LNCaP clone FGC (cell line): ENCODE data around the gene KLB.
"Not testable (repeated sequence)": the region's sequence is repeated elsewhere in the genome, so short reads cannot be mapped to it uniquely, and the experiment has no call there.

Source experiments
- DNase-seq: peaks from one replicate; pipeline ENCODE4 v3.0.0-alpha.2; 2011; ENCODE audit warnings: low read depth
- H3K4me3 ChIP-seq: 2 replicates; pipeline ENCODE4 v1.5.1; 2011; ENCODE audit warnings: mild to moderate bottlenecking, low read depth, low read length, control low read depth
- TF ChIP-seq, protein P1 (sequence below): IDR thresholded peaks from 2 replicates; pipeline ENCODE4 v1.5.1; 2012; ENCODE audit warnings: mild to moderate bottlenecking; ENCODE audit not compliant: control insufficient read depth, insufficient read depth; ENCODE audit errors: extremely low read depth

KLB gene

GRCh38 chr4:39406763-39407583 is at the start of gene KLB:
Gene KLB, plus strand, starts transcription at chr4:39406930. Its CDS starts 20 bp downstream, at chr4:39406950.
- no peak within 1 kb of the TSS for H3K4me3 ChIP-seq
- no peak for DNase-seq
- TF ChIP-seq, protein P1, sequence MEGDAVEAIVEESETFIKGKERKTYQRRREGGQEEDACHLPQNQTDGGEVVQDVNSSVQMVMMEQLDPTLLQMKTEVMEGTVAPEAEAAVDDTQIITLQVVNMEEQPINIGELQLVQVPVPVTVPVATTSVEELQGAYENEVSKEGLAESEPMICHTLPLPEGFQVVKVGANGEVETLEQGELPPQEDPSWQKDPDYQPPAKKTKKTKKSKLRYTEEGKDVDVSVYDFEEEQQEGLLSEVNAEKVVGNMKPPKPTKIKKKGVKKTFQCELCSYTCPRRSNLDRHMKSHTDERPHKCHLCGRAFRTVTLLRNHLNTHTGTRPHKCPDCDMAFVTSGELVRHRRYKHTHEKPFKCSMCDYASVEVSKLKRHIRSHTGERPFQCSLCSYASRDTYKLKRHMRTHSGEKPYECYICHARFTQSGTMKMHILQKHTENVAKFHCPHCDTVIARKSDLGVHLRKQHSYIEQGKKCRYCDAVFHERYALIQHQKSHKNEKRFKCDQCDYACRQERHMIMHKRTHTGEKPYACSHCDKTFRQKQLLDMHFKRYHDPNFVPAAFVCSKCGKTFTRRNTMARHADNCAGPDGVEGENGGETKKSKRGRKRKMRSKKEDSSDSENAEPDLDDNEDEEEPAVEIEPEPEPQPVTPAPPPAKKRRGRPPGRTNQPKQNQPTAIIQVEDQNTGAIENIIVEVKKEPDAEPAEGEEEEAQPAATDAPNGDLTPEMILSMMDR: no peak

- TF ChIP-seq, protein P1: no peak
- H3K4me3 ChIP-seq: no peak overlapping the region
- DNase-seq: no peak
These were observed 49.7 kb upstream of the KLB start for GRCh38 chr4:39357002-39357401.

DNA sequence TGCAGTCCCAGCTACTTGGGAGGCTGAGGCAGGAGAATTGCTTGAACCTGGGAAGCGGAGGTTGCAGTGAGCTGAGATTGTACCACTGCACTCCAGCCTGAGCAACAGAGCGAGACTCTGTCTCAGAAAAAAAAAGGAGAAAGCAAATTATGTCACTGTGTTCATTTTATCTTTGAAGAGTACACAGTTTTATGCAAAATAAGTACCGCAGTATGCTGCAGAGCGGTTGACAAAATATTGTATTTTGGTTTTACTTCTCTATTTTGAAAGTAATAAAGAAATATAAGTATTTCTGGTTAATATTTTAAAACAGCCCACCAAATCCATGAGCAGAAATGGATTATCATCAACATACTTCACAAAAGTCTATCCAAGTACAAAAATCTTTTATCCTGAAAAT is 46.1 kb upstream of the KLB start:
- not testable (repeated sequence) for DNase-seq, H3K4me3 ChIP-seq

- no peak overlapping the region for H3K4me3 ChIP-seq
- DNase-seq: no peak
- TF ChIP-seq, protein P1: no peak
These were observed 43.9 kb upstream of the KLB start for GRCh38 chr4:39362827-39363226.

GRCh38 chr4:39363773-39364393 is 42.8 kb upstream of the KLB start:
- H3K4me3 ChIP-seq: no peak overlapping the region

DNA sequence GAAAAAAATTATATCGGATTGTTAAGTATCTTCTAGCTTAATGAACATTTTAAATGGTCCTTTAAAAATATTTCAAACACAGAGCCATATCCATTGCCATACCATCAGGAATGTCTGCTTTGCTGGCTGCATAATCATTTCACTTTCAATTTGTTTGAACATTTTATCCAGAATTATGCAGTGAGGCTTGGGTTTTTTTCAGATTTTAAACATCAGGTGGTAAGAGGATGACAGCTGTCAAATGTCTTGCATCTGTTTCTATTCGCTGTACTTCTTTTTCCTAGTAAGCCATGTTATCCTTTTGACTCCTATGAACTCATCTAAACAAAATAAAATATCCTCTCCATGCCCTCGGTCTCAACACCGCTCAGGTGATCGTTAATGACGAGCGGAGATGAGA is 41.4 kb upstream of the KLB start:
- TF ChIP-seq, protein P1: no peak
- no peak for DNase-seq
- peak overlapping the region; percentile 100 for H3K4me3 ChIP-seq

More at GRCh38 chr4:39363773-39364393, 42.8 kb upstream of the KLB start:
- no peak for DNase-seq
- TF ChIP-seq, protein P1: no peak

- DNase-seq: peak; percentile 84
- TF ChIP-seq, protein P1: no peak
- H3K4me3 ChIP-seq: peak within 1 kb of the TSS; percentile 100
These were observed 40.6 kb upstream of the KLB start, which contains the start of gene RFC1 for GRCh38 chr4:39365830-39366771. Gene RFC1, minus strand, starts transcription at chr4:39366362. Its CDS starts 121 bp downstream, at chr4:39366241.
